Right atrium auricular region (tissue), 2 donors: ENCODE measurements around the gene FRMD4A. TPM values are rescaled to one million over a fixed set of nuclear protein-coding genes. Genes with fewer than 3 reads are reported as not detected.
"Not testable (repeated sequence)": the region's sequence is repeated elsewhere in the genome, so short reads cannot be mapped to it uniquely, and the experiment has no call there.

ENCODE experiments used
- DNase-seq: peaks from one replicate; pipeline ENCODE4 v3.0.0-alpha.2; 2019; ENCODE audit warnings: low spot score
- H3K27ac ChIP-seq, 2 donors: fragments of 200-600 bp; sonication (generic); 1 replicate in 1 of 2; 2 replicates in 1 of 2; pipeline ENCODE4 v1.5.1; 2016 to 2019
- H3K27me3 ChIP-seq, 2 donors: fragments of 200-600 bp; sonication (generic); one replicate each; pipeline versions ENCODE4 v1.5.1 to v1.6.0; 2017 to 2019
- H3K36me3 ChIP-seq: fragments of 200-600 bp; sonication (generic); one replicate; pipeline ENCODE4 v1.5.1; 2016
- H3K4me1 ChIP-seq, 2 donors: fragments of 200-600 bp; sonication (generic); one replicate each; pipeline versions ENCODE4 v1.5.1 to v1.6.0; 2017 to 2019
- H3K4me3 ChIP-seq, 2 donors: fragments of 200-600 bp; sonication (generic); 1 replicate in 1 of 2; 2 replicates in 1 of 2; pipeline ENCODE4 v1.5.1; 2017 to 2019; ENCODE audit warnings: mild to moderate bottlenecking in 1 of 2, moderate library complexity in 1 of 2
- H3K9me3 ChIP-seq, 2 donors: fragments of 200-600 bp; sonication (generic); one replicate each; pipeline ENCODE4 v1.5.1; 2019
- total RNA-seq, 2 donors: library from RNA; depleted of rRNA; stranded (reverse); fragments of >200 nt; gene quantifications; one replicate each; pipeline ENCODE4 v1.1.0, GENCODE V29; 2016
- TF ChIP-seq, protein P1 (sequence below), 2 donors: fragments of 200-600 bp; sonication (generic); IDR thresholded peaks; one replicate each; pipeline ENCODE4 v1.5.1; 2019; ENCODE audit warnings: antibody characterized with exemption in 2 of 2

Gene FRMD4A
- total RNA-seq, 2 donors from 2014 or later = 15.9 to 22.9 TPM

DNA sequence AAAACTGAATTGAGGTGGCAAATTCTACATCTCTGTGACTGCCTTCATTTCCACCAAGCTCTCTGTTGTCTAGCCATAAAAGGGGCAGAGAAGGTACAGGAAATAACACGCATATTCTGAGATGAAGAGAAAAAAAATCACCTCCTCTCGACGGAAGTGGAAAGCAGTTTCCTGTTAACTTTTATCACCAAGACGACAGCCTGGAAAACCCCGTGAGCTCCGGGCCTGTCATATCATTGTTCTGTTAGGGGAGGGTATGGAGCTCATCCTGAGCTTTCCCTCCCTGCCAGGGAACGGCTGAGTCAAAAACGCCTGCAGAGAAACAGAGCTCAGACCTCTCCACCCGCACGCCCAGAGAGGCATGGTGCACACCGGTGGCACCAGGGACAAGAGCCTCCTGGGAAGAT is 543.7 kb downstream of the FRMD4A start:
- Histone ChIP-seq H3K9me3 (no peaks in the 10 kb centered on the region), H3K27ac (peak overlapping the region; percentile 21 to 75), H3K27me3 (no peaks in the 10 kb centered on the region), H3K4me1 (peaks cover 0 to 48% of the 10 kb centered on the region in 2 donors), H3K36me3 (no peaks in the 10 kb centered on the region), H3K4me3 (no peak overlapping the region)
- TF ChIP-seq, protein P1, sequence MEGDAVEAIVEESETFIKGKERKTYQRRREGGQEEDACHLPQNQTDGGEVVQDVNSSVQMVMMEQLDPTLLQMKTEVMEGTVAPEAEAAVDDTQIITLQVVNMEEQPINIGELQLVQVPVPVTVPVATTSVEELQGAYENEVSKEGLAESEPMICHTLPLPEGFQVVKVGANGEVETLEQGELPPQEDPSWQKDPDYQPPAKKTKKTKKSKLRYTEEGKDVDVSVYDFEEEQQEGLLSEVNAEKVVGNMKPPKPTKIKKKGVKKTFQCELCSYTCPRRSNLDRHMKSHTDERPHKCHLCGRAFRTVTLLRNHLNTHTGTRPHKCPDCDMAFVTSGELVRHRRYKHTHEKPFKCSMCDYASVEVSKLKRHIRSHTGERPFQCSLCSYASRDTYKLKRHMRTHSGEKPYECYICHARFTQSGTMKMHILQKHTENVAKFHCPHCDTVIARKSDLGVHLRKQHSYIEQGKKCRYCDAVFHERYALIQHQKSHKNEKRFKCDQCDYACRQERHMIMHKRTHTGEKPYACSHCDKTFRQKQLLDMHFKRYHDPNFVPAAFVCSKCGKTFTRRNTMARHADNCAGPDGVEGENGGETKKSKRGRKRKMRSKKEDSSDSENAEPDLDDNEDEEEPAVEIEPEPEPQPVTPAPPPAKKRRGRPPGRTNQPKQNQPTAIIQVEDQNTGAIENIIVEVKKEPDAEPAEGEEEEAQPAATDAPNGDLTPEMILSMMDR (IDR thresholded peaks at IDR 0.05) = no peak
- DNase-seq = no peak

DNA sequence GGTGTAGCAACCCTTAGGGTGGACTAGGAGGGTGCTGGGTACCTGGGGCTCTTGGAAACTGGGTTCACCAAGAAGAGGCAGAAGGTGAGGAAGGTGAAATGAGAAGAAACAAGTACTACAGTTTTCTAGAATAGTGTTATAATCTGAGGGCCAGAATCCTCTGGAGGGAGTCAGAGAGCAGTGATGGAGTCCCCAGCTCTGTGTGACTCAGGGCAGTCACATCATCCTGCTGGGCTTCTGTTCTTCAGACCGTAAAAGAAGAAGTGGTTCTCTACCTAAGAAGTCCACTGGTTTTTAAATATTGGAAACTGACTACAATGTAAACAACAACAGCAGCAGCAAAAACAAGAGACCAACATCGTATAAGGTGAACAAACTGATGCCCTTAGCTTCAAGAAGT is 546.7 kb downstream of the FRMD4A start:
- no peak overlapping the region for H3K4me3 ChIP-seq
- no peaks in the 10 kb centered on the region for H3K36me3 ChIP-seq
- no peaks in the 10 kb centered on the region for H3K9me3 ChIP-seq
- no peak overlapping the region for H3K27ac ChIP-seq
- H3K27me3 ChIP-seq = no peaks in the 10 kb centered on the region
- peaks cover 0 to 23% of the 10 kb centered on the region in 2 donors for H3K4me1 ChIP-seq
- TF ChIP-seq, protein P1 (IDR thresholded peaks at IDR 0.05) = peak in 1 of 2 donors; percentile 27
- DNase-seq = no peak

DNA sequence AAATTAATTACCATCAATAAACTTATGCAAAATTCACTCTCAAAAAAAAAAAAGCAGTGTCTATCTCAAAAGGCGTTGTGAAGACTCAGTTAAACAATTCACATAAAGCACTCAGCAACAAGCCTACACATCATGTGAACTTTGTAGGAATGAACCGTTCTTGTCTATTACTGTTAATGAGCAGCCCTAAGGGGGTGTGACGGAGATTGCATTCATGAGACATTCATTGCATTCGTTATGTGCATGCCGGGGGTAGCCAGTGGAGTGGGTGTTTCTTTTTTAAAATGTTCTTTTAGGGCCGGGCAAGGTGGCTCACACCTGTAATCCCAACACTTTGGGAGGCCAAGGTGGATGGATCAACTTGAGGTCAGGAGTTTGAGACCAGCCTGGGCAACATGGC is 551.0 kb downstream of the FRMD4A start:
- H3K4me1 ChIP-seq = no peaks in the 10 kb centered on the region
- H3K27me3 ChIP-seq = no peaks in the 10 kb centered on the region
- no peaks in the 10 kb centered on the region for H3K9me3 ChIP-seq
- TF ChIP-seq, protein P1 (IDR thresholded peaks at IDR 0.05) = no peak
- no peaks in the 10 kb centered on the region for H3K36me3 ChIP-seq
- H3K27ac ChIP-seq = no peak overlapping the region
- no peak overlapping the region for H3K4me3 ChIP-seq
- DNase-seq = no peak

DNA sequence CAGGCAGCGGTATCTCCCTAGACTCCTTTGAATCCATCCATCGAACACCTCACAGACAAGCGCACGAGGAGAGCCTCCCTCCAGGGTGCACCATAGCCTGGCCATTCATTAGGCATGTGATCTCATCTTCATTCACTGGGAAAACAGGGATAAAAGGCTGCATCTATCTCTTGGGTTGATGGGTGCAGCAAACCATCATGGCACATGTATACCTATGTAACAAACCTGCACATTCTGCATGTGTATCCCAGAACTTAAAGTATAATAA is 552.1 kb downstream of the FRMD4A start:
- H3K27me3 ChIP-seq, H3K4me3 ChIP-seq, H3K4me1 ChIP-seq, H3K27ac ChIP-seq, H3K36me3 ChIP-seq, DNase-seq, H3K9me3 ChIP-seq: not testable (repeated sequence)

DNA sequence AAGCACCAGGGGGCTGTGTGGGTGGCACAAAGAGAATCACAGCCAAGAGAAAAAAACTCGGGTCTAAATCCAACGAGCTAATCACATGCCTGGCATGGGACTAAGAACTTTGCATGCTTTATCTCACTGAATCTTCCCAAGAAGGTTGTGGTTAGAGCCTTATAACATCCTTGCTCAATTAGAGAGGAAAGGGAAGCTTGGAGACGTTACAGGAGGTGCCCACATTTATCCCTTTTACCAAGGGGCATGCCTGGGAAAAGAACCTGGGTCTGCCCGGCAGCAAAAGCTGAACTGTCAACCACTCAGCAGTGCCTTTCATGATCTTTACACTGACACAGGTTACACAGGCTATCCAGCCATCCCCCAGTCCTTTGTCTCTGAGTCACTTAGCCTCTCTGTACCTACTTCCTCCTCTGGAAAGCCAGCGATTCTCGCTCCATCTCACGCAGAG is 553.8 kb downstream of the FRMD4A start:
- H3K4me3 ChIP-seq = no peak overlapping the region
- TF ChIP-seq, protein P1 (IDR thresholded peaks at IDR 0.05) = no peak
- no peaks in the 10 kb centered on the region for H3K27me3 ChIP-seq
- peaks cover 0 to 9% of the 10 kb centered on the region in 2 donors for H3K4me1 ChIP-seq
- no peak overlapping the region for H3K27ac ChIP-seq
- no peaks in the 10 kb centered on the region for H3K9me3 ChIP-seq
- DNase-seq = no peak
- no peaks in the 10 kb centered on the region for H3K36me3 ChIP-seq

DNA sequence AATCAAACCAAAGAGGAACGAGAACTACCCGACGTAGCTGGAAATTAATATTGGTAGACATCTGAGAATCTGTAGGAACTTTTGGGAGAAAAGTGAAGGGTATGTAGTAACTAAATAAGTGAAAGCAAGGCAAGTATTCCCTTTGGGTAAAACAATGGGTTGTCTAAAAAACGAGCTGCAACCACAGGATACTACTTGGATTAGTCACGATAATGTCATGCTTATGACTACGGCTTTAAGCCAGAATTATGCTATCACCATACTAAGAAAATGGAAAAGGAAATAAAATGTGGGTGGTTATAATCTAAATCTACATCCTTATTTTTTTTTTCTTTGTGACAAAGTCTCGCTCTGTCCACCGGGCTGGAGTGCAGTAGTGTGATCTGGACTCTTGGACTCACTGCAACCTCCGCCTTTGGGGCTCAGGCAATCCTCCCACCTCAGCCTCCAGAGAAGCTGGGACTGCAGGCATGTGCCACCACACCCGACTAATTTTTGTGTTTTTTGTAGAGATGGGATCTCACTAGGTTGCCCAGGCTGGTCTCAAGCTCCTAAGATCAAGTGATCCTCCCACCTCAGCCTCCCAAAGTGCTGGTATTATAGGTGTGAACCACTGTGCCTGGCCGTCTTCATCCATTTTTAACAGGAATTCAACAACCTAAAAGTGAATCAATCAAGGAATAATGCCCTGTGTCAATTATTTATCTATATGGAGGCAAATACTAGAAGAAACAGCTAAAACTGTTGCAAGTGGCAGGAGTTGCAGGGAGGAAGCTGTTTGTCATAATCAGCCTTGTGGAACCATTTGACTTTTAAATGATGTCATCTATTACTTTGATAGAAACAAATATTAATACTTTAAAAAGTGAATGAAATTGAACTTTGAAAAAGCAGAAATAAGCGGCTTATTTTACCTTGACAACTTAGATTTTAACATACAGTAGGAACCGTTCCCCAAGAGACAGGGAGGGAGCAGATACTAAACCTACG is 554.6 kb downstream of the FRMD4A start:
- Histone ChIP-seq H3K4me1 (peaks cover 0 to 9% of the 10 kb centered on the region in 2 donors), H3K27me3 (no peaks in the 10 kb centered on the region), H3K36me3 (no peaks in the 10 kb centered on the region), H3K27ac (no peak overlapping the region), H3K9me3 (no peaks in the 10 kb centered on the region), H3K4me3 (no peak overlapping the region)
- DNase-seq = no peak
- TF ChIP-seq, protein P1 (IDR thresholded peaks at IDR 0.05) = no peak
